GM06990 (cell line): ENCODE measurements around the gene CCKAR.

Experiments used
- DNase-seq: peaks from one replicate; pipeline ENCODE4 v3.0.0-alpha.2; 2011; ENCODE audit not compliant: insufficient read length; ENCODE audit errors: extremely low read depth
- H3K27me3 ChIP-seq: replicated peaks from 2 replicates; pipeline ENCODE4 v1.6.0; 2011; ENCODE audit warnings: low read length; ENCODE audit not compliant: control insufficient read depth, insufficient read depth
- H3K36me3 ChIP-seq: 2 replicates; pipeline ENCODE4 v1.5.1; 2011; ENCODE audit warnings: low read length; ENCODE audit not compliant: control insufficient read depth, insufficient read depth
- H3K4me3 ChIP-seq: replicated peaks from 2 replicates; pipeline ENCODE4 v1.5.1; 2011; ENCODE audit warnings: low read depth, mild to moderate bottlenecking, control low read depth, low read length
- TF ChIP-seq, protein P1 (sequence below): IDR thresholded peaks from 2 replicates; pipeline ENCODE4 v1.5.1; 2011; ENCODE audit warnings: low read length, control low read depth, mild to moderate bottlenecking, inconsistent platforms; ENCODE audit not compliant: insufficient read depth, poor library complexity, severe bottlenecking

CCKAR gene

GRCh38 chr4:26525771-26526150 lies 35.5 kb upstream of the CCKAR start:
- Histone ChIP-seq H3K27me3 (no peaks in the 10 kb centered on the region), H3K4me3 (no peak overlapping the region), H3K36me3 (no peaks in the 10 kb centered on the region)
- TF ChIP-seq, protein P1, sequence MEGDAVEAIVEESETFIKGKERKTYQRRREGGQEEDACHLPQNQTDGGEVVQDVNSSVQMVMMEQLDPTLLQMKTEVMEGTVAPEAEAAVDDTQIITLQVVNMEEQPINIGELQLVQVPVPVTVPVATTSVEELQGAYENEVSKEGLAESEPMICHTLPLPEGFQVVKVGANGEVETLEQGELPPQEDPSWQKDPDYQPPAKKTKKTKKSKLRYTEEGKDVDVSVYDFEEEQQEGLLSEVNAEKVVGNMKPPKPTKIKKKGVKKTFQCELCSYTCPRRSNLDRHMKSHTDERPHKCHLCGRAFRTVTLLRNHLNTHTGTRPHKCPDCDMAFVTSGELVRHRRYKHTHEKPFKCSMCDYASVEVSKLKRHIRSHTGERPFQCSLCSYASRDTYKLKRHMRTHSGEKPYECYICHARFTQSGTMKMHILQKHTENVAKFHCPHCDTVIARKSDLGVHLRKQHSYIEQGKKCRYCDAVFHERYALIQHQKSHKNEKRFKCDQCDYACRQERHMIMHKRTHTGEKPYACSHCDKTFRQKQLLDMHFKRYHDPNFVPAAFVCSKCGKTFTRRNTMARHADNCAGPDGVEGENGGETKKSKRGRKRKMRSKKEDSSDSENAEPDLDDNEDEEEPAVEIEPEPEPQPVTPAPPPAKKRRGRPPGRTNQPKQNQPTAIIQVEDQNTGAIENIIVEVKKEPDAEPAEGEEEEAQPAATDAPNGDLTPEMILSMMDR: no peak
- no peak for DNase-seq

GRCh38 chr4:26525136-26525770 lies 35.0 kb upstream of the CCKAR start:
- TF ChIP-seq, protein P1: no peak

DNA sequence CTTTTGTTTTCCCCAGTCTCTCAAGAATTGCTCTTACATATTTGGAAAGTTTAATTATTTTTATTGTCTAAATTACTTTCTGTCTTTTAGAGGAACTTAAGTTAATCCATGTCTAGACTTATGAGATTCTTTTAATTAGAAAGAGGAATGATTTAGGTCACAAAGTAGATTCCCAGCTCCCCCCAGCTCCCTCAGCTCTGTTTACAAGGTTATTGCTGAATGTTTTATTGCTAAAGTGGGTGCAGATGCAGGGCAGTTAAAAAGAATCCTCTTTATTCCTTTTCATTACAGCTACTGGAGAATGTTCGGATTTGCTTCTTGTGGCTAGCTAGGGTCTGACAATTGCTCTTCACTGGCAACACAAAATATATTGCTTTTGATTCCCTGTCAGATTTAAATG lies 33.7 kb upstream of the CCKAR start:
- TF ChIP-seq, protein P1: no peak
- no peaks in the 10 kb centered on the region for H3K36me3 ChIP-seq
- no peak overlapping the region for H3K4me3 ChIP-seq
- H3K27me3 ChIP-seq: no peaks in the 10 kb centered on the region
- DNase-seq: no peak

More at GRCh38 chr4:26525136-26525770, 35.0 kb upstream of the CCKAR start:
- H3K27me3 ChIP-seq: no peaks in the 10 kb centered on the region
- DNase-seq: no peak
- H3K36me3 ChIP-seq: no peaks in the 10 kb centered on the region
- H3K4me3 ChIP-seq: no peak overlapping the region

DNA sequence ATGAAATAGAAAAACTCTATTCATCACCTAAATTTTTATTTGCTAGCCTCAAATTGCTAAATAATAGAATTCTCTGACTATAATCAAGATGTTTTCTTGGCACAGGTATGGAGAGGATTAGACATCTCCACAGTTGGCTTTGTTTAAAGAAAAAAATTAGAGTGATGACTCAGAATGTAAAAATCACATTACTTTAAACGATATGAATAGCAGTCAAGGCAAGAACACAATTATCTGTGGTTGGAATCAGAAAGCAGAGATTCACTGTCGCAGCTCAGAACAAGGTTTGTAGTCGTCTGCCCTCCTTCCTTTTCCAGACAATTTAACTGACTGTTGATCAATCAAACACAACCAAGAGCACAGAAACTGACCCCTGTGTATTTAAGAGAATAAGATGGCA lies 32.2 kb upstream of the CCKAR start:
- TF ChIP-seq, protein P1: no peak
- DNase-seq: no peak
- Histone ChIP-seq H3K36me3 (no peaks in the 10 kb centered on the region), H3K4me3 (no peak overlapping the region), H3K27me3 (no peaks in the 10 kb centered on the region)

GRCh38 chr4:26520728-26521450 lies 30.6 kb upstream of the CCKAR start:
- H3K36me3 ChIP-seq: no peaks in the 10 kb centered on the region
- no peak overlapping the region for H3K4me3 ChIP-seq
- no peak for DNase-seq
- H3K27me3 ChIP-seq: no peaks in the 10 kb centered on the region
- TF ChIP-seq, protein P1: no peak
